GM12878 (cell line): ENCODE results near the gene SNRPD3. TPM values are rescaled to one million over a fixed set of nuclear protein-coding genes. Genes with fewer than 3 reads are reported as not detected.
A peak's percentile ranks its signal among the peaks of the same experiment; 100 is the strongest.

Source experiments
- ATAC-seq: fragments of 200-7000 bp; cut with Tn5 transposase; 3 replicates; pipeline ENCODE4 v1.9.1; 2020; ENCODE audit warnings: mild to moderate bottlenecking, moderate library complexity
- BruUV-seq: library from RNA; stranded (reverse); fragments of 400-500 nt; replicated peaks from 2 replicates; lab custom pipeline; 2021; lab: Mats Ljungman, UMichigan
- CTCF ChIA-PET: fragments of 300-600 bp; sonication (Branson Sonifier 250); formaldehyde crosslinking; extraction: SDS; loops from one replicate; lab custom pipeline; 2021; ENCODE audit warnings: inconsistent platforms; lab: Yijun Ruan, JAX
- POLR2A ChIA-PET: fragments of 350-600 bp; formaldehyde crosslinking; extraction: SDS; loops from one replicate; lab custom pipeline; 2021; ENCODE audit warnings: inconsistent platforms; lab: Charles Lee
- RAD21 ChIA-PET: fragments of 300-600 bp; sonication (Branson Sonifier 250); formaldehyde crosslinking; loops from one replicate; lab custom pipeline; 2023; ENCODE audit warnings: antibody characterized with exemption; ENCODE audit not compliant: unreplicated experiment; lab: Charles Lee
- SMC1A ChIA-PET: fragments of 300-600 bp; sonication (Branson Sonifier 250); formaldehyde crosslinking; loops from one replicate; lab custom pipeline; 2023; ENCODE audit not compliant: unreplicated experiment, uncharacterized antibody; lab: Charles Lee
- DNase-seq: peaks from one replicate; pipeline ENCODE4 v3.0.0-alpha.2; 2011; ENCODE audit warnings: low read depth, low spot score
- FAIRE-seq: peaks from 3 replicates; lab custom pipeline; 2011; peaks lifted over from hg19 to GRCh38; lab: Jason Lieb, UNC
- H2AFZ ChIP-seq: 2 replicates; pipeline ENCODE4 v1.6.0; 2011; ENCODE audit warnings: low read depth, low read length, control low read depth; ENCODE audit not compliant: control insufficient read depth
- H3K27ac ChIP-seq: 2 replicates; pipeline ENCODE4 v1.5.1; 2011; ENCODE audit warnings: control low read depth; ENCODE audit not compliant: control insufficient read depth, insufficient read depth
- H3K27me3 ChIP-seq, 2 experiments: replicated peaks in 1 of 2; 2 replicates each; pipeline versions ENCODE4 v1.6.0 to v1.6.1; 2011; ENCODE audit warnings: low read length in 1 of 2; ENCODE audit not compliant: control insufficient read depth in 2 of 2, insufficient read depth in 2 of 2
- H3K36me3 ChIP-seq, 2 experiments: 2 replicates each; pipeline ENCODE4 v1.5.1; 2011; ENCODE audit warnings: low read length in 1 of 2; ENCODE audit not compliant: control insufficient read depth in 2 of 2, insufficient read depth in 2 of 2
- H3K4me1 ChIP-seq: 2 replicates; pipeline ENCODE4 v1.6.1; 2011; ENCODE audit warnings: mild to moderate bottlenecking, low read length, moderate library complexity, mixed read lengths; ENCODE audit not compliant: control insufficient read depth, insufficient read depth
- H3K4me2 ChIP-seq: 2 replicates; pipeline ENCODE4 v1.6.0; 2011; ENCODE audit warnings: control low read depth; ENCODE audit not compliant: control insufficient read depth, insufficient read depth
- H3K4me3 ChIP-seq: fragments of 200-600 bp; sonication (generic); 2 replicates; pipeline ENCODE4 v1.5.1; 2016
- H3K79me2 ChIP-seq: 2 replicates; pipeline ENCODE4 v1.6.0; 2011; ENCODE audit warnings: low read length; ENCODE audit not compliant: control insufficient read depth, insufficient read depth
- H3K9ac ChIP-seq: 2 replicates; pipeline ENCODE4 v1.8.0; 2011; ENCODE audit warnings: low read length, control low read depth, mixed read lengths; ENCODE audit not compliant: control insufficient read depth, insufficient read depth
- H3K9me3 ChIP-seq: replicated peaks from 3 replicates; pipeline ENCODE4 v1.5.1; 2011; ENCODE audit warnings: mild to moderate bottlenecking, low read length; ENCODE audit not compliant: control insufficient read depth, insufficient read depth
- H4K20me1 ChIP-seq: 2 replicates; pipeline ENCODE4 v1.6.0; 2011; ENCODE audit not compliant: control insufficient read depth, insufficient read depth
- CHD4 ChIP-seq: fragments of 200-600 bp; sonication (generic); IDR thresholded peaks from 2 replicates; pipeline ENCODE4 v1.6.1; 2016; ENCODE audit warnings: mild to moderate bottlenecking
- EZH2 ChIP-seq: IDR thresholded peaks from 2 replicates; pipeline ENCODE4 v1.6.1; 2012; ENCODE audit warnings: low read depth, mild to moderate bottlenecking, control low read depth, inconsistent platforms, low read length, borderline replicate concordance; ENCODE audit not compliant: control insufficient read depth
- FOXM1 ChIP-seq: IDR thresholded peaks from 2 replicates; pipeline ENCODE4 v1.6.1; 2012; ENCODE audit warnings: low read depth, mild to moderate bottlenecking, inconsistent platforms, low read length, moderate library complexity
- HDAC2 ChIP-seq: fragments of 200-600 bp; sonication (generic); IDR thresholded peaks from 2 replicates; pipeline ENCODE4 v1.6.1; 2017
- HDAC6 ChIP-seq: fragments of 200-600 bp; sonication (generic); IDR thresholded peaks from one replicate; pipeline ENCODE4 v1.8.0; 2017; ENCODE audit warnings: antibody characterized with exemption; ENCODE audit not compliant: unreplicated experiment
- HDGF ChIP-seq: fragments of 450-650 bp; IDR thresholded peaks from 2 replicates; pipeline ENCODE4 v1.6.1; 2016; ENCODE audit warnings: antibody characterized with exemption
- KAT2A ChIP-seq: conservative IDR thresholded peaks from 2 replicates; pipeline ENCODE4 v1.6.1; 2011; ENCODE audit warnings: low read depth, low read length; ENCODE audit not compliant: control insufficient read depth
- KLF5 ChIP-seq: fragments of 450-650 bp; IDR thresholded peaks from 2 replicates; pipeline ENCODE4 v1.6.1; 2014; ENCODE audit warnings: mild to moderate bottlenecking; ENCODE audit not compliant: partially characterized antibody
- LARP7 ChIP-seq: fragments of 450-650 bp; IDR thresholded peaks from 2 replicates; pipeline ENCODE4 v1.6.1; 2017; ENCODE audit warnings: mild to moderate bottlenecking
- MYC ChIP-seq: IDR thresholded peaks from 2 replicates; pipeline ENCODE4 v1.6.1; 2011; ENCODE audit warnings: mild to moderate bottlenecking, low read length, moderate library complexity, inconsistent platforms; ENCODE audit not compliant: insufficient read depth, insufficient replicate concordance, insufficient read length, severe bottlenecking
- NFYB ChIP-seq: IDR thresholded peaks from 2 replicates; pipeline ENCODE4 v1.6.1; 2011; ENCODE audit warnings: low read depth, mild to moderate bottlenecking, low read length, improper control_type of control experiment, moderate library complexity; ENCODE audit not compliant: insufficient read depth
- RAD21 ChIP-seq: IDR thresholded peaks from 2 replicates; pipeline ENCODE4 v1.6.1; 2011; ENCODE audit warnings: mild to moderate bottlenecking, low read depth, low read length, moderate library complexity; ENCODE audit not compliant: insufficient read depth
- SMAD5 ChIP-seq: IDR thresholded peaks from 2 replicates; pipeline ENCODE4 v1.6.1; 2016; ENCODE audit warnings: antibody characterized with exemption, low read depth
- SREBF2 ChIP-seq: IDR thresholded peaks from 2 replicates; pipeline ENCODE4 v1.6.1; 2012; ENCODE audit warnings: mild to moderate bottlenecking, low read length
- TAF1 ChIP-seq: IDR thresholded peaks from 2 replicates; pipeline ENCODE4 v1.6.1; 2011; ENCODE audit warnings: mild to moderate bottlenecking, low read depth, low read length, borderline replicate concordance
- USF2 ChIP-seq: IDR thresholded peaks from 2 replicates; pipeline ENCODE4 v1.6.1; 2011; ENCODE audit warnings: low read depth, low read length, improper control_type of control experiment, borderline replicate concordance
- ZNF207 ChIP-seq: fragments of 450-650 bp; IDR thresholded peaks from 2 replicates; pipeline ENCODE4 v1.6.1; 2014; ENCODE audit warnings: antibody characterized with exemption, mild to moderate bottlenecking, borderline replicate concordance
- ZNF217 ChIP-seq: fragments of 450-650 bp; IDR thresholded peaks from 2 replicates; pipeline ENCODE4 v1.6.1; 2017; ENCODE audit warnings: antibody characterized with exemption, mild to moderate bottlenecking
- ZNF24 ChIP-seq: fragments of 450-650 bp; IDR thresholded peaks from 2 replicates; pipeline ENCODE4 v1.6.1; 2017; ENCODE audit warnings: antibody characterized with exemption, mild to moderate bottlenecking
- ZNF384 ChIP-seq: IDR thresholded peaks from 2 replicates; pipeline ENCODE4 v1.6.1; 2012; ENCODE audit warnings: low read depth, mild to moderate bottlenecking, low read length, improper control_type of control experiment, borderline replicate concordance
- WGBS: methylation state at CpG from one replicate; pipeline ENCODE4 v1.1.6; 2016; ENCODE audit warnings: low lambda C conversion rate; ENCODE audit not compliant: insufficient replicate concordance, insufficient coverage; ENCODE audit errors: missing lambda C conversion rate; 5-methylcytosine and 5-hydroxymethylcytosine counted together
- in situ Hi-C: fragments of 300-500 bp; cut with MboI; formaldehyde crosslinking; loops from 9 replicates; pipeline ENCODE4 v1.14.3; 2018; ENCODE audit warnings: mixed read lengths
- intact Hi-C: fragments of 100-400 bp; cut with micrococcal nuclease; formaldehyde crosslinking; loops from one replicate; pipeline ENCODE4 v1.14.2; 2022; ENCODE audit not compliant: unreplicated experiment
- polyA plus RNA-seq, 11 experiments: library from polyadenylated mRNA; depleted of rRNA in 4 of 11; unstranded in 6 of 11; stranded (reverse) in 5 of 11; fragments of >200 nt; fragmentation: Nextera tagmentation in 4 of 11; fragmentation: Illumina TruSeq in 1 of 11; extraction: Ambion mirVana in 4 of 11; extraction: Trizol in 1 of 11; gene quantifications; 1 replicate in 1 of 11; 2 replicates in 10 of 11; pipeline versions ENCODE4 v1.2.1 to v1.2.3, GENCODE V29; 2011 to 2016; ENCODE audit warnings: inconsistent platforms in 2 of 11, missing spikeins in 2 of 11, low read depth in 1 of 11
- total RNA-seq, 4 experiments: library from RNA; depleted of rRNA in 3 of 4; stranded (reverse); fragments of >200 nt in 3 of 4; fragmentation: Illumina TruSeq in 1 of 4; extraction: Trizol in 1 of 4; gene quantifications; 2 replicates each; pipeline versions ENCODE4 v1.2.1 to v1.2.3, GENCODE V29; 2013 to 2021
- TF ChIP-seq, protein P1 (sequence below): IDR thresholded peaks from 2 replicates; pipeline ENCODE4 v1.6.1; 2012; ENCODE audit warnings: low read depth, low read length, improper control_type of control experiment
- TF ChIP-seq, protein P2 (sequence below): IDR thresholded peaks from 2 replicates; pipeline ENCODE4 v1.6.1; 2011; ENCODE audit warnings: borderline replicate concordance, low read depth, mild to moderate bottlenecking, moderate library complexity, low read length; ENCODE audit not compliant: insufficient read depth, poor library complexity, severe bottlenecking

Gene SNRPD3
- total and polyA plus RNA-seq, 10 of the 15 experiments (the other 5 are each of a cell fraction or from before 2014, with no cell fraction given): 112 to 324 (median 242) TPM

- intact Hi-C loops: no loop called here
- ChIA-PET SMC1A (no interaction called here), POLR2A (no interaction called here), CTCF (interaction anchor here (1.0 kb wide), 1 partner anchor 42 kb away, joined by 3 read pairs; no protein-coding TSS in a partner anchor), RAD21 (interaction anchor here (0.6 kb wide), 2 partner anchors 11 to 40 kb away, joined by 3 to 4 read pairs; no protein-coding TSS in a partner anchor)
- Histone ChIP-seq H3K27ac (no peak within 1 kb of the TSS), H2AFZ (peak within 1 kb of the TSS; percentile 90), H3K27me3 (no peaks in the 10 kb centered on the region), H3K4me2 (peak within 1 kb of the TSS; percentile 77), H3K79me2 (no peaks in the 10 kb centered on the region), H3K9me3 (no peaks in the 10 kb centered on the region), H3K36me3 (no peaks in the 10 kb centered on the region), H3K4me3 (peak within 1 kb of the TSS; percentile 65; the same call in 1 of the 2 replicates), H3K9ac (peak within 1 kb of the TSS; percentile 40), H4K20me1 (no peaks in the 10 kb centered on the region), H3K4me1 (no peaks in the 10 kb centered on the region)
- BruUV-seq: no TSS peak
- DNase-seq: no peak
- in situ Hi-C loops: no loop called here
- no peak for FAIRE-seq
- WGBS: 18% methylated on average over 34 of the region's 72 CpGs
- ATAC-seq: peak; percentile 93
- TF ChIP-seq, protein P1, sequence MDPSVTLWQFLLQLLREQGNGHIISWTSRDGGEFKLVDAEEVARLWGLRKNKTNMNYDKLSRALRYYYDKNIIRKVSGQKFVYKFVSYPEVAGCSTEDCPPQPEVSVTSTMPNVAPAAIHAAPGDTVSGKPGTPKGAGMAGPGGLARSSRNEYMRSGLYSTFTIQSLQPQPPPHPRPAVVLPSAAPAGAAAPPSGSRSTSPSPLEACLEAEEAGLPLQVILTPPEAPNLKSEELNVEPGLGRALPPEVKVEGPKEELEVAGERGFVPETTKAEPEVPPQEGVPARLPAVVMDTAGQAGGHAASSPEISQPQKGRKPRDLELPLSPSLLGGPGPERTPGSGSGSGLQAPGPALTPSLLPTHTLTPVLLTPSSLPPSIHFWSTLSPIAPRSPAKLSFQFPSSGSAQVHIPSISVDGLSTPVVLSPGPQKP: no peak
- TF ChIP-seq SMAD5: no peak
- TF ChIP-seq TAF1: no peak
- TF ChIP-seq, protein P2, sequence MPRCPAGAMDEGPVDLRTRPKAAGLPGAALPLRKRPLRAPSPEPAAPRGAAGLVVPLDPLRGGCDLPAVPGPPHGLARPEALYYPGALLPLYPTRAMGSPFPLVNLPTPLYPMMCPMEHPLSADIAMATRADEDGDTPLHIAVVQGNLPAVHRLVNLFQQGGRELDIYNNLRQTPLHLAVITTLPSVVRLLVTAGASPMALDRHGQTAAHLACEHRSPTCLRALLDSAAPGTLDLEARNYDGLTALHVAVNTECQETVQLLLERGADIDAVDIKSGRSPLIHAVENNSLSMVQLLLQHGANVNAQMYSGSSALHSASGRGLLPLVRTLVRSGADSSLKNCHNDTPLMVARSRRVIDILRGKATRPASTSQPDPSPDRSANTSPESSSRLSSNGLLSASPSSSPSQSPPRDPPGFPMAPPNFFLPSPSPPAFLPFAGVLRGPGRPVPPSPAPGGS: no peak
- 0 out of 2 replicates have a peak, but pooled peaks have one; percentile 40 for TF ChIP-seq LARP7
- TF ChIP-seq ZNF207: no peak
- TF ChIP-seq RAD21: no peak
- TF ChIP-seq FOXM1: no peak
- no peak for TF ChIP-seq ZNF384
- no peak for TF ChIP-seq SREBF2
- TF ChIP-seq HDAC2: no peak
- no peak for TF ChIP-seq CHD4
- no peak for TF ChIP-seq KLF5
- no peak for TF ChIP-seq NFYB
- TF ChIP-seq ZNF217: 0 out of 2 replicates have a peak, but pooled peaks have one; percentile 33
- TF ChIP-seq USF2: no peak
- no peak for TF ChIP-seq MYC
- no peak for TF ChIP-seq KAT2A
- no peak for TF ChIP-seq HDAC6
- no peak for TF ChIP-seq ZNF24
- TF ChIP-seq EZH2: no peak
- TF ChIP-seq HDGF: 0 out of 2 replicates have a peak, but pooled peaks have one; percentile 25
These were observed 37.2 kb downstream of the SNRPD3 start, which contains the start of gene LRRC75B for GRCh38 chr22:24592851-24593558. LRRC75B (minus strand) TSS chr22:24593073; CDS start chr22:24593039, 34 bp downstream.
